Keratinocyte (primary cell): ENCODE results near the gene AQR.

ENCODE experiments used
- CTCF ChIP-seq, 3 experiments: IDR thresholded peaks in 1 of 3; conservative IDR thresholded peaks in 1 of 3; optimal IDR thresholded peaks in 1 of 3; 2 replicates in 2 of 3; 3 replicates in 1 of 3; pipeline versions ENCODE3 to v1.5.1; 2011; ENCODE audit warnings: low read length in 3 of 3, mild to moderate bottlenecking in 3 of 3, moderate library complexity in 2 of 3, control low read depth in 1 of 3, inconsistent platforms in 1 of 3; ENCODE audit not compliant: insufficient read depth in 2 of 3; ENCODE audit errors: extremely low read depth in 1 of 3
- EZH2 ChIP-seq: IDR thresholded peaks from one replicate; pipeline ENCODE4 v1.6.1; 2012; ENCODE audit warnings: inconsistent platforms, mild to moderate bottlenecking, low read length, moderate library complexity

GRCh38 chr15:34969340-34970097 lies at the start of gene AQR:
- no peak for TF ChIP-seq EZH2
- peak; percentile 81 to 90 (median 84) for TF ChIP-seq CTCF (optimal IDR thresholded peaks at IDR 0.05 in 1 of 3, IDR thresholded peaks at IDR 0.05 in 1 of 3, conservative IDR thresholded peaks at IDR 0.05 in 1 of 3; ENCODE audit: extremely low read depth in 1 of 3, insufficient read depth in 2 of 3, low read length in 3 of 3)
